ENCODE measurements around the gene DSCAML1. TPM values are rescaled to one million over a fixed set of nuclear protein-coding genes. Genes with fewer than 3 reads are reported as not detected.

DSCAML1 gene
- total and polyA plus RNA-seq, 12 donors, result 0.16 to 1.5 (median 0.57) TPM

GRCh38 chr11:117686711-117687110 lies 110.3 kb downstream of the DSCAML1 start:
- 79 to 93% methylated on average over 3 of the region's 3 CpGs for WGBS, 2 donors
- no peaks in the 10 kb centered on the region for H3K36me3 ChIP-seq
- intact Hi-C loops (cut with DNase I), result no loop called here
- no peak for TF ChIP-seq CTCF (IDR thresholded peaks at IDR 0.05)
- ATAC-seq (no peak), DNase-seq (no peak)
- H3K27me3 ChIP-seq, result peaks cover 0 to 4% (median 0%) of the 10 kb centered on the region in 7 donors
- H3K4me1 ChIP-seq, result peaks cover 7 to 15% (median 10%) of the 10 kb centered on the region in 9 donors
- no peak overlapping the region for H3K4me3 ChIP-seq
- no peak overlapping the region for H3K27ac ChIP-seq
- H3K9me3 ChIP-seq, result no peaks in the 10 kb centered on the region

GRCh38 chr11:117685566-117685965 lies 111.5 kb downstream of the DSCAML1 start:
- Histone ChIP-seq H3K36me3 (no peaks in the 10 kb centered on the region), H3K4me3 (no peak overlapping the region), H3K4me1 (peaks cover 0 to 4% (median under 1%) of the 10 kb centered on the region in 9 donors), H3K9me3 (no peaks in the 10 kb centered on the region), H3K27ac (no peak overlapping the region), H3K27me3 (peaks cover 0 to 4% (median 0%) of the 10 kb centered on the region in 7 donors)
- DNase-seq (no peak), ATAC-seq (no peak)
- TF ChIP-seq CTCF (IDR thresholded peaks at IDR 0.05), result no peak
- intact Hi-C loops (cut with DNase I), result no loop called here
- 93 to 96% methylated on average over 6 of the region's 6 CpGs for WGBS, 2 donors

DNA sequence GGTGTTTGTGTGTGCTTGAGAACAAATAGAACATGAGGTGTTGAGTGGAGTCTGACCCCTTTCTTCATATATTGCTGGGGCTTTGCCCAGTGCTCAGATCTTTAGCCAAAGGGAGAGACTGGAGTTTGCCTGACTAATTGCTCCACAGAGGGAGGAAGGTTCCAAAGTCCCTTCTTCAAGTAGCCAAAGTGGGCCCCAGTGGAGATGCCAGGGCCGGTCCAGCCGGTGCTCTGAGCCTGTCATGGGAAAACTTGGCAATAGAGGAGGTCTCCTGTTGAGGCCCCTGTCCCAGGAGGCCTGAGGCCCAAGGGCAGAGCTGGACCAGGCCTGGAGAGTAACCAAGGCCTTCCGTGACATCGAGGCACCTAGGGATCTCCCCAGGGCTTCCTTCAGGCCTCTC lies 112.3 kb downstream of the DSCAML1 start:
- DNase-seq (no peak), ATAC-seq (no peak)
- intact Hi-C loops (cut with DNase I), result no loop called here
- no peaks in the 10 kb centered on the region for H3K4me1 ChIP-seq
- no peak overlapping the region for H3K27ac ChIP-seq
- no peaks in the 10 kb centered on the region for H3K36me3 ChIP-seq
- 69 to 73% methylated on average over 4 of the region's 4 CpGs for WGBS, 2 donors
- no peaks in the 10 kb centered on the region for H3K9me3 ChIP-seq
- peaks cover 0 to 4% (median 0%) of the 10 kb centered on the region in 7 donors for H3K27me3 ChIP-seq
- H3K4me3 ChIP-seq, result no peak overlapping the region
- TF ChIP-seq CTCF (IDR thresholded peaks at IDR 0.05), result no peak

- TF ChIP-seq CTCF (IDR thresholded peaks at IDR 0.05), result no peak
- no peak overlapping the region for H3K4me3 ChIP-seq
- peaks cover 0 to 2% (median 0%) of the 10 kb centered on the region in 9 donors for H3K4me1 ChIP-seq
- DNase-seq (no peak), ATAC-seq (no peak)
- H3K27me3 ChIP-seq, result peaks cover 0 to 4% (median 0%) of the 10 kb centered on the region in 7 donors
- no peaks in the 10 kb centered on the region for H3K36me3 ChIP-seq
- no peak overlapping the region for H3K27ac ChIP-seq
- H3K9me3 ChIP-seq, result no peaks in the 10 kb centered on the region
- 85 to 91% methylated on average over 3 of the region's 3 CpGs for WGBS, 2 donors
- intact Hi-C loops (cut with DNase I), result no loop called here
Observed at GRCh38 chr11:117684111-117684510, 112.9 kb downstream of the DSCAML1 start.

All from heart right ventricle (tissue), 16 donors.